ENCODE data around the gene LAX1. TPM values are rescaled to one million over a fixed set of nuclear protein-coding genes. Genes with fewer than 3 reads are reported as not detected.

Gene LAX1
- polyA plus RNA-seq, 1 donor from 2014 or later: not detected

DNA sequence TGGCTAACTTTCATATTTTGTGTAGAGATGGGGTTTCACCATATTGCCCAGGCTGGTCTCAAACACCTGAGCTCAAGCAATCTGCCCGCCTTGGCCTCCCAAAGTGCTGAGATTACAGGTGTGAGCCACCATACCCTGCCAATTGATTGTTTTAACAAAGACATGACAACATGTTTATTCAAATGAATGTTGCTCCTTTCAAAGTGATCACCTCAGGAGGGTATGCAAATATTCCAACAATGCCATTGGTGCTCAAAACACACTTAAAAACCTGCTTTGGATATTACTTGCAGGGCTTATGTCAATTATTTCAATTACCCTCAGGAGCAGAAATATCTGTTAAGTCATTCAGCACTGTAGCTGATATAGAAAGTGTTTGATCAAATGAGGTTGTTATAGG, 7.9 kb downstream of the LAX1 start:
- Histone ChIP-seq H3K9me2 (ENCODE audit: insufficient read depth, low read length) (no peaks in the 10 kb centered on the region), H3F3A (ENCODE audit: insufficient read depth, low read length, poor library complexity, severe bottlenecking) (no peaks in the 10 kb centered on the region), H3K79me2 (replicated peaks; ENCODE audit: insufficient read depth, low read length) (no peaks in the 10 kb centered on the region), H3K27ac (ENCODE audit: low read length) (no peak overlapping the region), H3K27me3 (ENCODE audit: insufficient read depth, low read depth, low read length) (no peaks in the 10 kb centered on the region), H2AFZ (ENCODE audit: low read depth, low read length) (no peak overlapping the region), H3K36me3 (ENCODE audit: insufficient read depth, low read length) (no peaks in the 10 kb centered on the region), H3K9me3 (ENCODE audit: low read length) (no peaks in the 10 kb centered on the region), H3K9ac (ENCODE audit: low read length) (no peak overlapping the region), H4K20me1 (ENCODE audit: insufficient read depth) (no peaks in the 10 kb centered on the region), H3K4me3 (ENCODE audit: low read length) (no peak overlapping the region), H3K4me2 (ENCODE audit: low read length) (no peak overlapping the region)
- TF ChIP-seq, protein P1, sequence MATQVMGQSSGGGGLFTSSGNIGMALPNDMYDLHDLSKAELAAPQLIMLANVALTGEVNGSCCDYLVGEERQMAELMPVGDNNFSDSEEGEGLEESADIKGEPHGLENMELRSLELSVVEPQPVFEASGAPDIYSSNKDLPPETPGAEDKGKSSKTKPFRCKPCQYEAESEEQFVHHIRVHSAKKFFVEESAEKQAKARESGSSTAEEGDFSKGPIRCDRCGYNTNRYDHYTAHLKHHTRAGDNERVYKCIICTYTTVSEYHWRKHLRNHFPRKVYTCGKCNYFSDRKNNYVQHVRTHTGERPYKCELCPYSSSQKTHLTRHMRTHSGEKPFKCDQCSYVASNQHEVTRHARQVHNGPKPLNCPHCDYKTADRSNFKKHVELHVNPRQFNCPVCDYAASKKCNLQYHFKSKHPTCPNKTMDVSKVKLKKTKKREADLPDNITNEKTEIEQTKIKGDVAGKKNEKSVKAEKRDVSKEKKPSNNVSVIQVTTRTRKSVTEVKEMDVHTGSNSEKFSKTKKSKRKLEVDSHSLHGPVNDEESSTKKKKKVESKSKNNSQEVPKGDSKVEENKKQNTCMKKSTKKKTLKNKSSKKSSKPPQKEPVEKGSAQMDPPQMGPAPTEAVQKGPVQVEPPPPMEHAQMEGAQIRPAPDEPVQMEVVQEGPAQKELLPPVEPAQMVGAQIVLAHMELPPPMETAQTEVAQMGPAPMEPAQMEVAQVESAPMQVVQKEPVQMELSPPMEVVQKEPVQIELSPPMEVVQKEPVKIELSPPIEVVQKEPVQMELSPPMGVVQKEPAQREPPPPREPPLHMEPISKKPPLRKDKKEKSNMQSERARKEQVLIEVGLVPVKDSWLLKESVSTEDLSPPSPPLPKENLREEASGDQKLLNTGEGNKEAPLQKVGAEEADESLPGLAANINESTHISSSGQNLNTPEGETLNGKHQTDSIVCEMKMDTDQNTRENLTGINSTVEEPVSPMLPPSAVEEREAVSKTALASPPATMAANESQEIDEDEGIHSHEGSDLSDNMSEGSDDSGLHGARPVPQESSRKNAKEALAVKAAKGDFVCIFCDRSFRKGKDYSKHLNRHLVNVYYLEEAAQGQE (IDR thresholded peaks at IDR 0.05; ENCODE audit: borderline replicate concordance): no peak
- TF ChIP-seq, protein P2, sequence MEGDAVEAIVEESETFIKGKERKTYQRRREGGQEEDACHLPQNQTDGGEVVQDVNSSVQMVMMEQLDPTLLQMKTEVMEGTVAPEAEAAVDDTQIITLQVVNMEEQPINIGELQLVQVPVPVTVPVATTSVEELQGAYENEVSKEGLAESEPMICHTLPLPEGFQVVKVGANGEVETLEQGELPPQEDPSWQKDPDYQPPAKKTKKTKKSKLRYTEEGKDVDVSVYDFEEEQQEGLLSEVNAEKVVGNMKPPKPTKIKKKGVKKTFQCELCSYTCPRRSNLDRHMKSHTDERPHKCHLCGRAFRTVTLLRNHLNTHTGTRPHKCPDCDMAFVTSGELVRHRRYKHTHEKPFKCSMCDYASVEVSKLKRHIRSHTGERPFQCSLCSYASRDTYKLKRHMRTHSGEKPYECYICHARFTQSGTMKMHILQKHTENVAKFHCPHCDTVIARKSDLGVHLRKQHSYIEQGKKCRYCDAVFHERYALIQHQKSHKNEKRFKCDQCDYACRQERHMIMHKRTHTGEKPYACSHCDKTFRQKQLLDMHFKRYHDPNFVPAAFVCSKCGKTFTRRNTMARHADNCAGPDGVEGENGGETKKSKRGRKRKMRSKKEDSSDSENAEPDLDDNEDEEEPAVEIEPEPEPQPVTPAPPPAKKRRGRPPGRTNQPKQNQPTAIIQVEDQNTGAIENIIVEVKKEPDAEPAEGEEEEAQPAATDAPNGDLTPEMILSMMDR (IDR thresholded peaks at IDR 0.05; ENCODE audit: poor library complexity, severe bottlenecking): no peak
- TF ChIP-seq MXI1 (conservative IDR thresholded peaks at IDR 0.05; ENCODE audit: poor library complexity, severe bottlenecking): no peak
- TF ChIP-seq EZH2 (IDR thresholded peaks at IDR 0.05; ENCODE audit: borderline replicate concordance, insufficient read depth, low read length, poor library complexity, severe bottlenecking): no peak
- TF ChIP-seq POLR2AphosphoS5 (IDR thresholded peaks at IDR 0.05): no peak
- no peak for TF ChIP-seq EP300 (conservative IDR thresholded peaks at IDR 0.05; ENCODE audit: poor library complexity, severe bottlenecking)
- no peak for TF ChIP-seq TAF1 (IDR thresholded peaks at IDR 0.05; ENCODE audit: low read depth)
- TF ChIP-seq RAD21 (conservative IDR thresholded peaks at IDR 0.05): no peak
- no peak for TF ChIP-seq SMC3 (conservative IDR thresholded peaks at IDR 0.05; ENCODE audit: poor library complexity)

DNA sequence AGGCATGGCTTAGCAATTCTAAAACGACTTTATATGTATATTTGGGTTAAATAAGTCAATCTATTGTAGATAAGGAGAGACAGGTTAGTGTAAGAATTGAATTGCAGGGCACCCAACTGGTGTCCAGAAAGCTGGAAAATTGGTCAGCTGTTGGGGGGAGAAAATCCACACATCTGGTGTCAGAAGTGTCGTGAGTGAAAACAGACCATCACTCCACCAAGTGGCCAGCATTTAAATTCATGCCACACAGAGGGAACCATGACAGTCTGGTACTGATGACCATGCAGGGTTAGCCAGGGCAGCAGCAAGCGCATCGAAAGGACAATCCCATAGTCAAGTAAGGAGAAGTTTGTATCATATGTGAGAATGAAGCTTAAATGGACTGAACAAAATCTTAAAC, 11.7 kb downstream of the LAX1 start:
- TF ChIP-seq MXI1 (conservative IDR thresholded peaks at IDR 0.05; ENCODE audit: poor library complexity, severe bottlenecking) (no peak), EZH2 (IDR thresholded peaks at IDR 0.05; ENCODE audit: borderline replicate concordance, insufficient read depth, low read length, poor library complexity, severe bottlenecking) (no peak), EP300 (conservative IDR thresholded peaks at IDR 0.05; ENCODE audit: poor library complexity, severe bottlenecking) (no peak), SMC3 (conservative IDR thresholded peaks at IDR 0.05; ENCODE audit: poor library complexity) (no peak), TAF1 (IDR thresholded peaks at IDR 0.05; ENCODE audit: low read depth) (no peak)
- TF ChIP-seq, protein P1 (IDR thresholded peaks at IDR 0.05; ENCODE audit: borderline replicate concordance): no peak
- TF ChIP-seq, protein P2 (IDR thresholded peaks at IDR 0.05; ENCODE audit: poor library complexity, severe bottlenecking): no peak
- H3K79me2 ChIP-seq (replicated peaks; ENCODE audit: insufficient read depth, low read length): no peaks in the 10 kb centered on the region
- H3K27ac ChIP-seq (ENCODE audit: low read length): no peak overlapping the region
- H3K9me2 ChIP-seq (ENCODE audit: insufficient read depth, low read length): no peaks in the 10 kb centered on the region
- no peak overlapping the region for H3K4me3 ChIP-seq (ENCODE audit: low read length)
- H4K20me1 ChIP-seq (ENCODE audit: insufficient read depth): no peaks in the 10 kb centered on the region
- no peak overlapping the region for H2AFZ ChIP-seq (ENCODE audit: low read depth, low read length)
- no peak overlapping the region for H3K9ac ChIP-seq (ENCODE audit: low read length)
- H3K4me2 ChIP-seq (ENCODE audit: low read length): no peak overlapping the region
- H3K9me3 ChIP-seq (ENCODE audit: low read length): no peaks in the 10 kb centered on the region
- H3K27me3 ChIP-seq (ENCODE audit: insufficient read depth, low read depth, low read length): no peaks in the 10 kb centered on the region
- H3F3A ChIP-seq (ENCODE audit: insufficient read depth, low read length, poor library complexity, severe bottlenecking): no peaks in the 10 kb centered on the region
- no peaks in the 10 kb centered on the region for H3K36me3 ChIP-seq (ENCODE audit: insufficient read depth, low read length)

Data from neural cell (in vitro differentiated cells).